BLaER1 treated with 17β-estradiol and CSF1 and Interleukin-3, amounts not matched to agents 10 nM and 100 nM (cell line): ENCODE measurements around the gene ATF6B.

Experiments
- H3K27ac ChIP-seq, 11 experiments: shearing (Covaris generic); formaldehyde crosslinking; 2 replicates each; pipeline ENCODE4 v1.8.1; 2022
- H3K27me3 ChIP-seq, 11 experiments: shearing (Covaris generic); formaldehyde crosslinking; 2 replicates each; pipeline ENCODE4 v1.8.1; 2022
- H3K36me3 ChIP-seq, 11 experiments: shearing (Covaris generic); formaldehyde crosslinking; 2 replicates each; pipeline ENCODE4 v1.8.1; 2022
- H3K4me1 ChIP-seq, 10 experiments: shearing (Covaris generic); formaldehyde crosslinking; 2 replicates each; pipeline ENCODE4 v1.8.1; 2022
- H3K4me2 ChIP-seq, 11 experiments: shearing (Covaris generic); formaldehyde crosslinking; 2 replicates each; pipeline ENCODE4 v1.8.1; 2022
- H3K4me3 ChIP-seq, 10 experiments: shearing (Covaris generic); formaldehyde crosslinking; 2 replicates each; pipeline ENCODE4 v1.8.1; 2022
- H3K9ac ChIP-seq, 11 experiments: shearing (Covaris generic); formaldehyde crosslinking; 2 replicates each; pipeline ENCODE4 v1.8.1; 2022
- H3K9me3 ChIP-seq, 11 experiments: shearing (Covaris generic); formaldehyde crosslinking; replicated peaks in 1 of 11; 2 replicates each; pipeline ENCODE4 v1.8.1; 2022
- H4K20me1 ChIP-seq, 11 experiments: shearing (Covaris generic); formaldehyde crosslinking; 2 replicates each; pipeline ENCODE4 v1.8.1; 2022
- Cebpa-rat ChIP-seq, 11 experiments: shearing (Covaris generic); IDR thresholded peaks; 2 replicates each; pipeline ENCODE4 v1.8.1; 2022

Gene ATF6B

GRCh38 chr6:32163559-32164258 is 35.7 kb upstream of the ATF6B start:
- TF ChIP-seq Cebpa-rat (IDR thresholded peaks at IDR 0.05): no peak
- H3K9ac ChIP-seq: 0 out of 22 replicates have a peak overlapping the region, but pooled peaks of 1 of the 11 experiments have one; percentile 5

DNA sequence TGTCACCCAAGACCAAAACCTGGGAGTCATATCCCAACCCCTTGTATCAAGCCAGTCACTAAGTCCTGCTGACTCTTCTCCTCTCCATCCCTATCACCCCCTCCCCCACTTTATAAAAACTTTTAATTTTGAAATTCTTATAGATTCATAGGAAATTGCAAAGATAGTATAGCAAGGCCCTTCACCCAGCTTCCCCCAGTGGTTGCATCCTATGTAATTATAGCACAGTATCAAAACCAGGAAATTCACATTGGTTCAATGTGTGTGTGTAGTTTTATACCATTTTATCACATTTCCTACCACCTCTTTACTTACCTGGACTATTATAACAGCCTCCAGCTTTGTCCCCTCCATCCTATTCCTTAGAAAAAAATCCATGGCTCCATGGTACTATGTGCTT is 30.0 kb upstream of the ATF6B start:
- H3K4me2 ChIP-seq: no peak overlapping the region
- peaks cover 18 to 56% (median 43%) of the 10 kb centered on the region in 11 experiments for H3K36me3 ChIP-seq
- H3K4me1 ChIP-seq: peaks cover 11 to 23% (median 20%) of the 10 kb centered on the region in 10 experiments
- H3K9ac ChIP-seq: peak overlapping the region in 1 of 11 experiments; percentile 33; a peak in 1 of 22 replicates
- no peak overlapping the region for H3K27ac ChIP-seq
- TF ChIP-seq Cebpa-rat (IDR thresholded peaks at IDR 0.05): no peak
- H4K20me1 ChIP-seq: no peaks in the 10 kb centered on the region
- H3K4me3 ChIP-seq: no peak overlapping the region
- no peaks in the 10 kb centered on the region for H3K27me3 ChIP-seq
- no peaks in the 10 kb centered on the region for H3K9me3 ChIP-seq

More at GRCh38 chr6:32163559-32164258, 35.7 kb upstream of the ATF6B start:
- H3K36me3 ChIP-seq: peaks cover 30 to 74% (median 53%) of the 10 kb centered on the region in 11 experiments
- H3K4me1 ChIP-seq: peaks cover 0 to 12% (median 7%) of the 10 kb centered on the region in 10 experiments; a peak in 8 of 20 replicates
- peaks cover 0 to 28% (median 0%) of the 10 kb centered on the region in 11 experiments; a peak in 1 of 22 replicates for H4K20me1 ChIP-seq
- H3K27me3 ChIP-seq: no peaks in the 10 kb centered on the region
- H3K27ac ChIP-seq: no peak overlapping the region
- H3K9me3 ChIP-seq: no peaks in the 10 kb centered on the region
- no peak overlapping the region for H3K4me3 ChIP-seq
- no peak overlapping the region for H3K4me2 ChIP-seq

- H3K4me2 ChIP-seq: no peak overlapping the region
- no peaks in the 10 kb centered on the region for H4K20me1 ChIP-seq
- no peak overlapping the region for H3K27ac ChIP-seq
- no peak for TF ChIP-seq Cebpa-rat (IDR thresholded peaks at IDR 0.05)
- H3K27me3 ChIP-seq: peaks cover 0 to 4% (median 0%) of the 10 kb centered on the region in 11 experiments; a peak in 2 of 22 replicates
- H3K9ac ChIP-seq: no peak overlapping the region
- H3K36me3 ChIP-seq: peaks cover 15 to 44% (median 35%) of the 10 kb centered on the region in 11 experiments
- no peak overlapping the region for H3K4me3 ChIP-seq
- H3K9me3 ChIP-seq: no peaks in the 10 kb centered on the region
- peaks cover 11 to 34% (median 31%) of the 10 kb centered on the region in 10 experiments for H3K4me1 ChIP-seq
Measured at GRCh38 chr6:32156891-32157290, 28.8 kb upstream of the ATF6B start.

GRCh38 chr6:32154514-32155161 is 26.6 kb upstream of the ATF6B start:
- no peak for TF ChIP-seq Cebpa-rat (IDR thresholded peaks at IDR 0.05)
- Histone ChIP-seq H3K9me3 (no peaks in the 10 kb centered on the region), H3K27ac (peak overlapping the region; percentile 45 to 86 (median 80); a peak in 20 of 22 replicates), H3K4me2 (peak overlapping the region; percentile 83 to 99 (median 98)), H3K4me1 (peaks cover 11 to 39% (median 31%) of the 10 kb centered on the region in 10 experiments), H3K27me3 (peaks cover 0 to 4% (median 0%) of the 10 kb centered on the region in 11 experiments; a peak in 3 of 22 replicates), H4K20me1 (no peaks in the 10 kb centered on the region), H3K4me3 (peak overlapping the region; percentile 69 to 85 (median 76)), H3K9ac (peak overlapping the region; percentile 77 to 87 (median 82)), H3K36me3 (peaks cover 15 to 42% (median 32%) of the 10 kb centered on the region in 11 experiments)

DNA sequence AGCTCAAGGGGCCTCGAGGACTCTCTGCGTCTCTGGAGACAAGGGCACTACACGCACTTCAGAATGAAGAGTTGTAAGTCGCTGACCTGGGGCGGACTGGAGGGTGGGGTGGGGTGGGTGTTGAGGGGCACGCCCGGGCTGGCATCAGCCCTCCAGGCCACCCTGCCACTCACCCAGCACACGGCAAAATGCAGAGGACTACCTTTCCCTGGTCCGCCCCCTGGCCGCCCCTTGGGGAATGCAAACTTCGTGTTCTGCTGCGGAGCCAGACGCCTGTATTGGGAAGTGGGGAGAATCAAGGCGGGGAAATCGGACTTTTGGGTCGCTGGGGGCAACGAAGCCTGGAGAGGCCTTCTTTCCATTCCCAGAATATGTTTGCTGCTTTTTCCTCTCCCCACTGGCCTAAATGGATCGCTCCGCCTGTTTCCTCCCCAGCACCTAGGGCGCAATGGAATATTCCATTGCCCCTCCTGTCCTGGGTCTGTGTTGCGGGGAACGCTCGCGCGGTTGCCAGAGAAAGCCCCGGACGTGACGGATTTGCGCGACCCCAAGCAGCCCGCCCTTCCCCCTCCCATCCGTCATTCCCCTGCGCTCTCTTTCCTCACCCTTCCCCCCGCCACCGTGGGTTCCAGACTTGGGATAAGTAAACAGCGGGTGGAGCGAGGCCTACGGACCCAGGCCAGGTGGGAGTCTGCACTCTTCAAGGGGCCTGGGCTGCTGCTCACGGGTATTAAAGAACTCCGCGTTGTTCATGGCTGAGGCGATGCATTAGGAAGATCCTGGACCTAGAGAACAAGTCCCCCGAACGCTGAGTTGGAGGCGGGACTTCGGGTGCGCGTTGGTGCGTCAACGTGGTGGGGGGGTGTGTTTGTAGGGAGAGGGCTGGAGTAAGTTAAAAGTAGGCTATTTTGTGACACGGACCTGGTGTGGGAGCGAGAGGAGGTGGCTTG is 25.8 kb upstream of the ATF6B start, which contains the start of gene PPT2:
PPT2 (plus strand) TSS at position 578 of the 950 bp plus-strand sequence. CDS start 454 bp downstream, outside the sequence.
- Histone ChIP-seq H3K36me3 (peaks cover 15 to 34% (median 30%) of the 10 kb centered on the region in 11 experiments), H3K4me3 (peak within 1 kb of the TSS; percentile 69 to 85 (median 76)), H3K9me3 (peaks cover 0 to 4% (median 2%) of the 10 kb centered on the region in 11 experiments; a peak in 8 of 22 replicates), H3K27ac (peak within 1 kb of the TSS; percentile 45 to 86 (median 80); a peak in 20 of 22 replicates), H3K9ac (peak within 1 kb of the TSS; percentile 77 to 87 (median 82)), H3K27me3 (peaks cover 0 to 4% (median under 1%) of the 10 kb centered on the region in 11 experiments; a peak in 7 of 22 replicates), H4K20me1 (no peaks in the 10 kb centered on the region), H3K4me1 (peaks cover 11 to 39% (median 31%) of the 10 kb centered on the region in 10 experiments), H3K4me2 (peak within 1 kb of the TSS; percentile 83 to 99 (median 98))
- TF ChIP-seq Cebpa-rat (IDR thresholded peaks at IDR 0.05): no peak

GRCh38 chr6:32152769-32153563 is 24.9 kb upstream of the ATF6B start:
- H4K20me1 ChIP-seq: no peaks in the 10 kb centered on the region
- H3K9ac ChIP-seq: peak overlapping the region in 6 of 11 experiments; percentile 41 to 87 (median 82); a peak in 11 of 22 replicates
- H3K4me3 ChIP-seq: peak overlapping the region in 8 of 10 experiments; percentile 69 to 85 (median 80); a peak in 10 of 20 replicates
- peaks cover 11 to 39% (median 31%) of the 10 kb centered on the region in 10 experiments for H3K4me1 ChIP-seq
- peak overlapping the region; percentile 83 to 99 (median 98) for H3K4me2 ChIP-seq
- H3K36me3 ChIP-seq: peaks cover 9 to 25% (median 21%) of the 10 kb centered on the region in 11 experiments
- H3K27ac ChIP-seq: peak overlapping the region in 7 of 11 experiments; percentile 16 to 86 (median 75); a peak in 8 of 22 replicates
- H3K27me3 ChIP-seq: peaks cover 0 to 12% (median 8%) of the 10 kb centered on the region in 11 experiments; a peak in 11 of 22 replicates
- H3K9me3 ChIP-seq: peaks cover 0 to 9% (median 6%) of the 10 kb centered on the region in 11 experiments; a peak in 8 of 22 replicates
- no peak for TF ChIP-seq Cebpa-rat (IDR thresholded peaks at IDR 0.05)
